Activated effector memory CD4-positive, alpha-beta T cell treated with anti-CD3 and anti-CD28 coated beads, Interleukin-2, amount 50 U/mL, for 16 hours (primary cell): ENCODE results near the gene MTM1.

Experiments used
- DNase-seq: peaks from one replicate; pipeline ENCODE4 v3.0.0-alpha.2; 2020

Gene MTM1

GRCh38 chrX:150607201-150607600 lies 38.8 kb downstream of the MTM1 start:
- no peak for DNase-seq

DNA sequence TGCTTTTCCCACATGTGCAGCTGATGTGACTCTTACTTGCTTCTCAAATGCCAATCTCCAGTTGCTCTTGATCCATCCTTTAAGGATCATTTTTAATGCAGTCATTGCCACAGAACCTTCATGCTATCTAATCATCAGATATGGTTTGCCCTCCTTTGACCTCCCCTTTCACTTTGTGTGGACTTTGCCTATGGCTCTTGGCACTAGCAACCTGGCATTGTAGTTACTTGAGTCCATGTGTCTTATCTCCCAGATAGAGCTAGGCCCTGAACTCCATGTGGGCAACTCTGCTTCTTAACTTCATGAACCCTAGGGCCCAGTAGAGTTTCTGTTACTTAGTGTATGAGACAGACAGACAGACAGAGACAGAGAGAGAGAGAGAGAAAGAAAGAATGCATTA lies 41.6 kb downstream of the MTM1 start:
- no peak for DNase-seq

- no peak for DNase-seq
Measured at GRCh38 chrX:150610446-150610845, 42.0 kb downstream of the MTM1 start.

DNA sequence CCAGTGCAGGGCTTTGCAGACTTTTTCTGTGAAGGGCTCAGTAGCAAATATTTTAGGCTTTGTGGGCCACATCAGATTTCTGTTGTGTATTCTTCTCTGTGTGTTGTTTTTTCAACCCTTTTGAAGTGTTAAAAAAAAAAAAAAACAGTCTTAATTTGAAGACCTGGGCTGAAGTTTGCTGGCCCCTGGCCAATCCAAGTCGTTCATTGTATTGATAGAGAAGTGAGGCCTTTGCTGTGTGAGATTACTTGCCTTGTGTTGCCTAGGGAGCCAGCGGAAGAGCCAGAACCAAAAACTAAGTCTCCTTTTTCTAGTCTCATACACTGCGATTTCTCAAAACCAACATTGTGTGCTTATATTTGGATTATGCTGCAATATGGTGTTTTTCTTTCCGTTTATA lies 46.9 kb downstream of the MTM1 start:
- no peak for DNase-seq

DNA sequence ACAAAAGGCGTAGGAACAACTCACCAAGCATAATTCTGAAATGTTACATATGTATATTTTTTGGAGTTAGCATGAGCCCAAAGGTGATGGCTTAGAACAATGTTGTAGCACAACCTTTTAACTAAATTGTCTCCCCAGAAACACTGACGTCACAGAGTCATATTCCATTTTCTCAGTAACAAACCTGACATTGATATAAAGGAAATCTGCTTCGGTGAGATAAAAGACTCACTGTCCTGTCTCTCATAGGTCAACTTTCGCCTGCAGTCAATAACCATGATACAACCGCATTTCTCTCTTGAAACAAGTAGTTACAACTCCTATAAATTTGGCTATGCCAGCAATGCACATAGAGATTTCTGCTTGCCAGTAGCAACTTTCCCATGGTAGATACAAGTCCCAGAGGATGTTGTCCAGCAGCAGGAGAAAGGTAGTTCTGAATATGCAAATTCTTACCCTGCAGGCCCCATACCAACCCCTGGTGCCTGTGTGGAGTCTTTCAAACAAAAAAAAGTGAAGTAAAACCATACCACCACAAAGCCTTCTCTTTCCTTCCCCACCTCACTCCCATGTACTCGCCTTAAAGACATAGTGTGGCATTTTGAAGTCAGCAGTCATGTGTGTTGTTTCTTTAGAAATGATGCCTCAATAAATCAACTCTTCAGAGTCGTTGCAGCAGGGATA lies 47.9 kb downstream of the MTM1 start:
- DNase-seq: no peak

DNA sequence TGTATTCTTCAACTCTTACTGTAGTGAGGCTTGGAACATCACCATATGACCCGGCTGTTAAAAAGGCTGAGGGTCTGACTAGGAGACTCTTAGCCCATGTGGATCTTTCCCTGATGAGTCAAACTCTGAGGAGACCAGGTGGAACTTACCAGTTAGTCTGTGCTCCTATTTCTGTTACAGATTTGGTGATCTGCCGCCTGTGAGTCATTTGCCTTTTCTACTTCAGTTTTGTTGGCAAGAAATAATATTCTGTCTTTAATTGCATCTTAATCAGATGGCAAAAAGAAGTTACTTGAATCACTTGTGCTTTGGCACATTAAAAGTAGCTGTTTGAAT lies 48.4 kb downstream of the MTM1 start:
- DNase-seq: no peak

GRCh38 chrX:150621652-150622051 lies 53.2 kb downstream of the MTM1 start:
- no peak for DNase-seq

- DNase-seq: no peak
Measured at GRCh38 chrX:150623583-150623982, 55.2 kb downstream of the MTM1 start.

- DNase-seq: no peak
Measured at GRCh38 chrX:150625097-150625496, 56.7 kb downstream of the MTM1 start.

GRCh38 chrX:150625875-150626274 lies 57.5 kb downstream of the MTM1 start:
- DNase-seq: no peak

DNA sequence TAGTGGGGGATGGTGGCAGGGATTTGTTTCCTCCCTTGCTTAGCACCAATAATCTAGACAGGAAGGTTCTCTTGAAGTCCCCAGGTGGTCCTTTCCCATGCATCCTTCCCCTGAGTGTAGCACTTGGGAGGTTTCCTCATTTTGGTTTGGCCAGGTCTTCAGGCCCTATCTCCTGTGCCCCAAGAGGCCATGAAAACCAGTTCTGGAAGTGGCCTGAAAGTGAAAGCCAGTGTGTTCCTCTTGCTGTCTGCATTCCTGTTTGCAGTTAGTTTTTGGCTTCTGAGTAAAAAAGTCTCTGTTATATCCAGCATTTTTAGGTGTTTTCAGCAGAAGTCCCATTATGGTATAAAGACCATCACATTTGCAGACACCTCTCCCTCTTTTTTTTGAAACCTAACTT lies 59.5 kb downstream of the MTM1 start:
- DNase-seq: no peak

GRCh38 chrX:150635952-150636351 lies 67.5 kb downstream of the MTM1 start:
- DNase-seq: no peak

DNA sequence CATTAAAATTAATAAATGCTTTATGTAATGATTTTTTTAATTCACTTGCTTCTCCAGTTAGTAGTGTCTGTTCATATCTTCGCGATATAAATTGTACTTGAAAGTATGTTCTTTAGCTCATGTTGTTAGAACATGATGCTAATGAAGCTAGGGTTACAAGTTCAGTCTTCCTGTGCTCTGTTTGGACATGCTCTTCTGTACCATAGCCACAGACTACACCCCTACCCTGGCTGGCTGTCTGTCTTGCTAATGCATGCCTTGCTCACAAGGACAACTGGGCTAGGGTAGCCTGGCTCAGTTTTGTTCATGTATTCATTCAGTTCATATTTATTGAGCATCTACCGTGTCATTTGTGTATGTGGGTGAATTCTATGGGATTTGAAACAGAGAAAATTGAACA lies 74.0 kb downstream of the MTM1 start:
- no peak for DNase-seq

- no peak for DNase-seq
Measured at GRCh38 chrX:150643271-150643670, 74.8 kb downstream of the MTM1 start.

- DNase-seq: no peak
Measured at GRCh38 chrX:150643958-150644357, 75.5 kb downstream of the MTM1 start.

DNA sequence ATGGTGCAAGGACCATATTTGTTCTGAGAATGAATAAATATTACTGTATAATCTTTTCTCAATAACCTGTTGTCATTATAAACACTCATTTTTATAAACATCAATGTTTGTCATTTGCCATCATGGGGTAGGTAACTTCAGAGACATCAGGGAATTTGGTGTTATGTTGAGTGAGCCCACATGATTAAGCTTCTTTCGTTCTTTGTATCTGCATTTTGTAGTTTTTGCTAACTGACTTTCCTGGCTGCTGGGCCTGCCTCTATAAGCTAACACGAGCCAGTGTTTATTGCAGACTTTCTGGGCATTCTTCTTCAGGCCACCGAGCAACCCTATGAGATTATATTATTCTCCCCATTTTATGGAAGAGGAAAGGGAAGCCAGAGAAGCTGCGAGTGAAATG lies 76.0 kb downstream of the MTM1 start:
- DNase-seq: no peak

- no peak for DNase-seq
Measured at GRCh38 chrX:150647331-150647730, 78.9 kb downstream of the MTM1 start.

DNA sequence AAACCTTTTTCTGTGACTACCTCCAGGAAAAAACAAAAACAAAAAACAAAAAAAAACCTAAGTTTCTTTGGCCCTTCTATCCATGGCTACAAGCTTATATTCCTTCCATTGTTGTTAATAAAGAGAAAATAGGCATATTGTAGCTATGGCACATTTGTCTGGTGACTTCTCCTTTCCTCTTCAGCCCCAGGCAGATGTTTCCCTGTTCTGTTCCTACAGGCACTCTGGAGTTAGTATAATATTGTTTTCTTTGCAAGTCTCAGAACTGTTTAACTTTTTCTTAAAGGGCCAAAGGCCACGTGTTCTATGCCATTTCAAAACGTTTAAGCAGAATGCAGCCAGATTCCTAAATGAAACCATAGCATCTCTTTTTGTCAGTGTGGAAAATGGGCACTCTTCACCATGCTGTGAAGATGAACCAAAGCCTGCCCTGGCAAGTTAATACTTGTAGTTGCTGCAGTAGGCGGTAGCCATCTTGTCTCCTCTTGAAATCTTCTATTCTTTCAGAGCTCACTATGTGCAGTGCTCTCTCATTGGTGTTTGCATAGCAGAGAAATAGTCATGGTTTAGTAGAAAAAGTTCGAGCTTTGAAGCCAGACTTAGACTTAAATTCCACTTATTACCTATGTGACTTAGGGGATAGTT lies 80.0 kb downstream of the MTM1 start:
- DNase-seq: no peak

DNA sequence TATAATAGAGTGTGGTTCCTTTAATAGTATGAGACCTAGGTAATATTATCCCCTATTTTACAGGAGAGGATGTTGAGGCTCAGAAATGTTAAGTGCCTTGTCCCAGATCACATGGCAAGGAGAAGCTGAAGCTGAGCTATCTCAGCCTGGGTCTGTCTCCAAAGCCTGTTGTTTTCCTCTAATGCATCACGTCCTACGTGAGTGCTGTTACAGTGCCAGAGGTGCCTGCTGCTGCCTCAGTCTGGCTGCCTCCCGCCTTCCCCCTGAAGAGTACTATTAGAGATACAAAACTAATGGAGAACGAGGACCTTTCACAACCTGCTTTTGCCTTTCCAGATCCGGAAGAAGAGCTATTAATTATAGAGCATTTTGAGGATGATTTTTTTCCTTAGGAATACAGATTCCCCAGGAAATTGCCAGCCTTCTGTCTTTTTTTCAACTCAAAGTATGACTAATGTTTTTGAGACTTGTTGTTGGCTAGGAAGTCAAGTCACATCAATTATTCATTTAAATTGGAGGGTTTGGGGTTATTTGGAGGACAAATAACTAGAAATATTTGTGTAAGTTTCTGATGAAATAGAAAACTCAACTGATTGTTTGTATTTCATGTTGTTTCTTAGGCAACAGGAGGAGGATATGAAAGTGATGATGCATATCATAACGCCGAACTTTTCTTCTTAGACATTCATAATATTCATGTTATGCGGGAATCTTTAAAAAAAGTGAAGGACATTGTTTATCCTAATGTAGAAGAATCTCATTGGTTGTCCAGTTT lies 80.9 kb downstream of the MTM1 start:
- DNase-seq: no peak

GRCh38 chrX:150651906-150652305 lies 83.5 kb downstream of the MTM1 start:
- no peak for DNase-seq

- DNase-seq: no peak
Measured at GRCh38 chrX:150655788-150656187, 87.4 kb downstream of the MTM1 start.

GRCh38 chrX:150663073-150663472 lies 94.7 kb downstream of the MTM1 start:
- DNase-seq: no peak

- DNase-seq: no peak
Measured at GRCh38 chrX:150664290-150664689, 95.9 kb downstream of the MTM1 start.

DNA sequence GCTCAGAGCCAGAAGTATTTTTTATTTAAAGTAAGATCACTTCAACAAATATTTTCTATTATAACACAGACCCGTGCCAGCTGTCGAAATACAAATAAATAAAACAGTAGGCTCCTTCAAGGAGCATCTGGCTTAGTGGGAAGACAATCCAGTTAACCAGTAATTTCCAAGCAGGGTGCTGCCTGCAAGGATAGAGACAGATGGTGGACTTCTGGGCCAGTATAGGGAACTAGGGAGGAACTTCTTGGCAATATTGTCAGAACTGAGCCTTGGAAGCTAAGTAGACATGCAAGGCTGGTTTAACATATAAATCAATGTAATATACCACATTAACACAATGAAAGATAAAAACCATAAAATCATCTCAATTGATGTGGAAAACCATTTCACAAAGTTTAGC lies 107.8 kb downstream of the MTM1 start:
- DNase-seq: no peak
